HEK293 (cell line): ENCODE data around the gene POLR1E.
A peak's percentile ranks its signal among the peaks of the same experiment; 100 is the strongest.

ENCODE experiments used
- EGR2 ChIP-seq: fragments of 450-650 bp; formaldehyde crosslinking; IDR thresholded peaks from 2 replicates; pipeline ENCODE4 v1.5.1; 2016; ENCODE audit warnings: low read depth, missing biosample characterization, missing genetic modification characterization
- ELK4 ChIP-seq: IDR thresholded peaks from 2 replicates; pipeline ENCODE4 v1.6.1; 2011; ENCODE audit warnings: mild to moderate bottlenecking, low read depth, low read length, borderline replicate concordance
- GLI4 ChIP-seq: fragments of 450-650 bp; formaldehyde crosslinking; IDR thresholded peaks from 2 replicates; pipeline ENCODE4 v1.5.1; 2016; ENCODE audit warnings: missing biosample characterization, missing genetic modification characterization
- GLIS2 ChIP-seq: fragments of 450-650 bp; formaldehyde crosslinking; IDR thresholded peaks from 2 replicates; pipeline ENCODE4 v1.5.1; 2016; ENCODE audit warnings: missing biosample characterization, missing genetic modification characterization
- HIC1 ChIP-seq: fragments of 450-650 bp; formaldehyde crosslinking; IDR thresholded peaks from 2 replicates; pipeline ENCODE4 v1.5.1; 2016; ENCODE audit warnings: missing biosample characterization, missing genetic modification characterization
- HOXC10 ChIP-seq: sonication (generic); formaldehyde crosslinking; IDR thresholded peaks from 2 replicates; pipeline ENCODE4 v1.8.1; 2023; ENCODE audit warnings: mild to moderate bottlenecking, missing genetic modification reagents
- IKZF3 ChIP-seq: fragments of 450-650 bp; IDR thresholded peaks from 2 replicates; pipeline ENCODE4 v1.5.0; 2018; ENCODE audit warnings: missing biosample characterization, mild to moderate bottlenecking, missing genetic modification characterization, moderate library complexity
- KLF1 ChIP-seq: fragments of 450-650 bp; formaldehyde crosslinking; IDR thresholded peaks from 2 replicates; pipeline ENCODE4 v1.5.1; 2016; ENCODE audit warnings: missing biosample characterization, missing genetic modification characterization
- KLF9 ChIP-seq: fragments of 450-650 bp; formaldehyde crosslinking; IDR thresholded peaks from 2 replicates; pipeline ENCODE4 v1.5.1; 2016; ENCODE audit warnings: missing biosample characterization, missing genetic modification characterization, low read depth
- OSR2 ChIP-seq: fragments of 450-650 bp; formaldehyde crosslinking; IDR thresholded peaks from 2 replicates; pipeline ENCODE4 v1.5.1; 2016; ENCODE audit warnings: missing biosample characterization, missing genetic modification characterization
- SALL2 ChIP-seq: fragments of 450-650 bp; formaldehyde crosslinking; IDR thresholded peaks from 2 replicates; pipeline ENCODE4 v1.5.0; 2017; ENCODE audit warnings: missing biosample characterization, mild to moderate bottlenecking, missing genetic modification characterization, borderline replicate concordance
- SP3 ChIP-seq: fragments of 450-650 bp; formaldehyde crosslinking; IDR thresholded peaks from 2 replicates; pipeline ENCODE4 v1.5.1; 2016; ENCODE audit warnings: missing biosample characterization, missing genetic modification characterization
- TSHZ1 ChIP-seq: fragments of 450-650 bp; formaldehyde crosslinking; IDR thresholded peaks from 2 replicates; pipeline ENCODE4 v1.5.1; 2016; ENCODE audit warnings: missing biosample characterization, missing genetic modification characterization, borderline replicate concordance
- YY2 ChIP-seq: fragments of 450-650 bp; formaldehyde crosslinking; IDR thresholded peaks from 2 replicates; pipeline ENCODE4 v1.5.1; 2016; ENCODE audit warnings: missing biosample characterization, missing genetic modification characterization
- ZBTB10 ChIP-seq: fragments of 450-650 bp; formaldehyde crosslinking; IDR thresholded peaks from 2 replicates; pipeline ENCODE4 v1.5.1; 2016; ENCODE audit warnings: missing biosample characterization, missing genetic modification characterization
- ZBTB44 ChIP-seq: fragments of 450-650 bp; IDR thresholded peaks from 2 replicates; pipeline ENCODE4 v1.5.1; 2018; ENCODE audit warnings: missing biosample characterization, mild to moderate bottlenecking, missing genetic modification characterization
- ZNF10 ChIP-seq: fragments of 450-650 bp; formaldehyde crosslinking; IDR thresholded peaks from 2 replicates; pipeline ENCODE4 v1.5.1; 2017; ENCODE audit warnings: missing biosample characterization, missing genetic modification characterization
- ZNF311 ChIP-seq: fragments of 450-650 bp; formaldehyde crosslinking; IDR thresholded peaks from 2 replicates; pipeline ENCODE4 v1.5.1; 2017; ENCODE audit warnings: missing biosample characterization, missing genetic modification characterization, borderline replicate concordance
- ZNF48 ChIP-seq: fragments of 450-650 bp; formaldehyde crosslinking; IDR thresholded peaks from 2 replicates; pipeline ENCODE4 v1.5.1; 2016; ENCODE audit warnings: missing biosample characterization, missing genetic modification characterization
- ZNF521 ChIP-seq: fragments of 450-650 bp; formaldehyde crosslinking; IDR thresholded peaks from 2 replicates; pipeline ENCODE4 v1.5.1; 2017; ENCODE audit warnings: missing biosample characterization, mild to moderate bottlenecking, missing genetic modification characterization
- ZNF585B ChIP-seq: fragments of 450-650 bp; formaldehyde crosslinking; IDR thresholded peaks from 2 replicates; pipeline ENCODE4 v1.5.1; 2016; ENCODE audit warnings: missing biosample characterization, missing genetic modification characterization
- ZNF677 ChIP-seq: fragments of 450-650 bp; IDR thresholded peaks from 2 replicates; pipeline ENCODE4 v1.5.0; 2018; ENCODE audit warnings: missing biosample characterization, mild to moderate bottlenecking, missing genetic modification characterization, moderate library complexity

The POLR1E gene

GRCh38 chr9:37464426-37465248 lies 21.1 kb upstream of the POLR1E start (continued):
- TF ChIP-seq GLIS2 (tag by site-specific recombination) (peak; percentile 53; the same call in 1 of the 2 replicates), ZNF585B (tag by site-specific recombination) (no peak), ZNF311 (tag by site-specific recombination) (no peak), TSHZ1 (tag by site-specific recombination) (no peak), ZNF10 (tag by site-specific recombination) (no peak), YY2 (no peak), GLI4 (tag by site-specific recombination) (no peak), ZNF677 (tag by site-specific recombination) (no peak), ZNF521 (tag by site-specific recombination) (no peak), SALL2 (tag by site-specific recombination) (no peak), KLF1 (no peak), HOXC10 (no peak), OSR2 (tag by site-specific recombination) (no peak), ZNF48 (tag by site-specific recombination) (no peak), IKZF3 (tag by site-specific recombination) (peak; percentile 66; the same call in 1 of the 2 replicates), ZBTB10 (no peak; the same call in 1 of the 2 replicates), ELK4 (no peak), HIC1 (tag by site-specific recombination) (peak; percentile 66; the same call in 1 of the 2 replicates), ZBTB44 (tag by site-specific recombination) (no peak), SP3 (no peak; the same call in none of the 2 replicates), EGR2 (tag by site-specific recombination) (no peak), KLF9 (tag by site-specific recombination) (peak; percentile 75)
